SK-N-SH (cell line): Measurements from ENCODE around the gene TMCO4. TPM values are rescaled to one million over a fixed set of nuclear protein-coding genes. Genes with fewer than 3 reads are reported as not detected.

Experiments used
- CTCF ChIA-PET: fragments of 300-600, 350-600 bp; formaldehyde crosslinking; extraction: SDS; loops from one replicate; lab custom pipeline; 2021; lab: Yijun Ruan, JAX
- POLR2A ChIA-PET: fragments of 350-600 bp; sonication (Branson Sonifier 250); formaldehyde crosslinking; extraction: SDS; loops from one replicate; lab custom pipeline; 2020; ENCODE audit warnings: antibody characterized with exemption, inconsistent platforms; lab: Yijun Ruan, JAX
- DNase-seq: peaks from one replicate; pipeline ENCODE4 v3.0.0; 2012
- H2AFZ ChIP-seq: fragments of 200-600 bp; sonication (generic); 2 replicates; pipeline ENCODE4 v1.8.1; 2016; ENCODE audit warnings: antibody characterized with exemption, mild to moderate bottlenecking, low read depth
- H3F3A ChIP-seq: fragments of 200-600 bp; sonication (generic); replicated peaks from 2 replicates; pipeline ENCODE3; 2016; ENCODE audit warnings: antibody characterized with exemption, mild to moderate bottlenecking; ENCODE audit not compliant: insufficient read depth
- H3K27ac ChIP-seq, 2 experiments: fragments of 200-500 bp in 1 of 2; fragments of 200-600 bp in 1 of 2; sonication (Bioruptor generic) in 1 of 2; sonication (generic), shearing (Covaris generic) in 1 of 2; 2 replicates each; pipeline versions ENCODE4 v1.5.1 to v1.6.1; 2014 to 2016; ENCODE audit warnings: low read depth in 2 of 2, inconsistent platforms in 1 of 2, low read length in 1 of 2, mild to moderate bottlenecking in 1 of 2, mixed read lengths in 1 of 2
- H3K27me3 ChIP-seq: fragments of 200-600 bp; sonication (generic), shearing (Covaris generic); 2 replicates; pipeline ENCODE4 v1.6.1; 2016; ENCODE audit warnings: mixed run types; ENCODE audit not compliant: insufficient read depth
- H3K36me3 ChIP-seq, 2 experiments: fragments of 200-500 bp in 1 of 2; fragments of 200-600 bp in 1 of 2; sonication (Bioruptor generic) in 1 of 2; sonication (generic) in 1 of 2; replicated peaks in 1 of 2; 2 replicates each; pipeline versions ENCODE3 to v1.5.1; 2014 to 2016; ENCODE audit warnings: low read length in 1 of 2, mild to moderate bottlenecking in 1 of 2; ENCODE audit not compliant: insufficient read depth in 2 of 2, control insufficient read depth in 1 of 2
- H3K4me1 ChIP-seq, 2 experiments: fragments of 200-500 bp in 1 of 2; fragments of 200-600 bp in 1 of 2; sonication (Bioruptor generic) in 1 of 2; sonication (generic), shearing (Covaris generic) in 1 of 2; 2 replicates each; pipeline versions ENCODE4 v1.5.1 to v1.6.1; 2014 to 2016; ENCODE audit warnings: low read depth in 1 of 2, low read length in 1 of 2, mixed run types in 1 of 2; ENCODE audit not compliant: insufficient read depth in 2 of 2, control insufficient read depth in 1 of 2
- H3K4me2 ChIP-seq: fragments of 200-600 bp; sonication (generic), shearing (Covaris generic); 2 replicates; pipeline ENCODE4 v1.6.1; 2017; ENCODE audit warnings: mixed run types
- H3K4me3 ChIP-seq, 2 experiments: fragments of 200-500 bp in 1 of 2; fragments of 200-600 bp in 1 of 2; sonication (Bioruptor generic) in 1 of 2; sonication (generic), shearing (Covaris generic) in 1 of 2; 2 replicates each; pipeline versions ENCODE4 v1.5.1 to v1.8.1; 2014 to 2016; ENCODE audit warnings: low read depth in 2 of 2, inconsistent platforms in 1 of 2, low read length in 1 of 2, mild to moderate bottlenecking in 1 of 2, mixed read lengths in 1 of 2, moderate library complexity in 1 of 2
- H3K79me2 ChIP-seq: fragments of 200-600 bp; sonication (generic); 2 replicates; pipeline ENCODE4 v1.8.1; 2017; ENCODE audit warnings: mild to moderate bottlenecking; ENCODE audit not compliant: insufficient read depth
- H3K9ac ChIP-seq: fragments of 200-600 bp; sonication (generic); 2 replicates; pipeline ENCODE4 v1.6.1; 2017; ENCODE audit warnings: mixed run types
- H3K9me2 ChIP-seq: fragments of 200-600 bp; sonication (generic); 2 replicates; pipeline ENCODE4 v1.6.1; 2017; ENCODE audit warnings: mixed run types
- H3K9me3 ChIP-seq: fragments of 200-600 bp; sonication (generic); 2 replicates; pipeline ENCODE4 v1.6.1; 2017; ENCODE audit warnings: mixed run types, mild to moderate bottlenecking, moderate library complexity
- H4K20me1 ChIP-seq: fragments of 200-600 bp; sonication (generic); 2 replicates; pipeline ENCODE4 v1.6.1; 2017; ENCODE audit warnings: mild to moderate bottlenecking, mixed run types; ENCODE audit not compliant: insufficient read depth
- ELF1 ChIP-seq: IDR thresholded peaks from 2 replicates; pipeline ENCODE4 v1.4.0; 2012
- EP300 ChIP-seq, 2 experiments: IDR thresholded peaks; 2 replicates each; pipeline versions ENCODE4 v1.4.0 to v1.6.1; 2012; ENCODE audit warnings: borderline replicate concordance in 1 of 2, low read depth in 1 of 2, low read length in 1 of 2
- FOXJ3 ChIP-seq: sonication (generic); formaldehyde crosslinking; IDR thresholded peaks from 2 replicates; pipeline ENCODE4 v1.5.1; 2020; ENCODE audit warnings: mild to moderate bottlenecking, missing genetic modification reagents
- FOXM1 ChIP-seq: IDR thresholded peaks from 2 replicates; pipeline ENCODE4 v1.4.0; 2012; ENCODE audit warnings: low read depth, mild to moderate bottlenecking
- IRF3 ChIP-seq: fragments of 150-350 bp; IDR thresholded peaks from 2 replicates; pipeline ENCODE4 v1.6.1; 2016; ENCODE audit warnings: mild to moderate bottlenecking, low read depth, low read length
- JUND ChIP-seq: IDR thresholded peaks from 2 replicates; pipeline ENCODE4 v1.4.0; 2012
- NFIC ChIP-seq: IDR thresholded peaks from 2 replicates; pipeline ENCODE4 v1.4.0; 2012; ENCODE audit warnings: borderline replicate concordance
- NRF1 ChIP-seq: IDR thresholded peaks from 2 replicates; pipeline ENCODE4 v1.6.1; 2012; ENCODE audit warnings: low read depth, mild to moderate bottlenecking, low read length
- REST ChIP-seq: IDR thresholded peaks from 2 replicates; pipeline ENCODE4 v1.6.1; 2012; ENCODE audit warnings: mild to moderate bottlenecking, low read depth, low read length, moderate library complexity
- RFX5 ChIP-seq: IDR thresholded peaks from 2 replicates; pipeline ENCODE4 v1.6.1; 2012; ENCODE audit warnings: mild to moderate bottlenecking, improper control_type of control experiment, low read length
- SMC3 ChIP-seq: IDR thresholded peaks from 2 replicates; pipeline ENCODE4 v1.6.1; 2012; ENCODE audit warnings: low read depth, low read length, improper control_type of control experiment
- TCF12 ChIP-seq: IDR thresholded peaks from 2 replicates; pipeline ENCODE4 v1.4.0; 2012
- USF2 ChIP-seq: fragments of 150-350 bp; IDR thresholded peaks from 2 replicates; pipeline ENCODE4 v1.6.1; 2017; ENCODE audit warnings: antibody characterized with exemption, low read length, low read depth, borderline replicate concordance
- WGBS: methylation state at CpG from one replicate; pipeline ENCODE4 v1.1.6; 2017; ENCODE audit warnings: low lambda C conversion rate; 5-methylcytosine and 5-hydroxymethylcytosine counted together
- polyA plus RNA-seq, 3 experiments: library from polyadenylated mRNA; depleted of rRNA; stranded (reverse); fragments of >200 nt; gene quantifications; 2 replicates each; pipeline ENCODE4 v1.2.3, GENCODE V29; 2012
- TF ChIP-seq, protein P1 (sequence below): IDR thresholded peaks from 2 replicates; pipeline ENCODE4; 2012

The TMCO4 gene
- polyA plus RNA-seq, 1 of the 3 experiments (the other 2 are of a cell fraction): 4.2 TPM

DNA sequence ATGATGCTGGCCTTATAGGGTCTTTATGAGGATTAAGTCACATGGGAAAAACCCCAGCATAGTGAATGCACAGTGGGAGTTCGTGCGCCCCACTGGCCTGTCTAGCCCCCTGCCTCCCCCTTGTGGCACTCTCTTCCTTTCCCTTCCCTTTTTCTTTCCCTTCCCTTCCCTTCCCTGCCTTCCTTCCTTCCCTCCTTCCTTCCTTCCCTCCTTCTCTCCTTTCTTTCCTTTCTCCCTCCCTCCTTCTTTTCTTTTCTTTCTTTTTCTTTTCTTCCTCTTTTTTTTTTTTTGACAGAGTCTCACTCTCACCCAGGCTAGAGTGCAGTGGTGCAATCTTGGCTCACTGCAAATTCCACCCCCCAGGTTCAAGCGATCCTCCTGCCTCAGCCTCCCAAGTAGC lies 96.4 kb downstream of the TMCO4 start:
- WGBS: 95% methylated on average over 3 of the region's 3 CpGs
- ChIA-PET CTCF (interaction anchor here (1.2 to 17.6 kb wide), 8 partner anchors 8 to 469 kb away, joined by 3 to 553 read pairs (median 20); partner anchors contain the start of gene HTR6), POLR2A (no interaction called here)
- H3K27me3 ChIP-seq: no peaks in the 10 kb centered on the region
- TF ChIP-seq EP300 (IDR thresholded peaks at IDR 0.05; ENCODE audit: borderline replicate concordance in 1 of 2, low read depth in 1 of 2, low read length in 1 of 2) (no peak), RFX5 (no peak), JUND (no peak), IRF3 (no peak), SMC3 (no peak), USF2 (no peak), NFIC (no peak), REST (no peak), TCF12 (no peak), FOXJ3 (CRISPR knock-in tag) (no peak), NRF1 (no peak), FOXM1 (no peak), ELF1 (no peak)
- TF ChIP-seq, protein P1, sequence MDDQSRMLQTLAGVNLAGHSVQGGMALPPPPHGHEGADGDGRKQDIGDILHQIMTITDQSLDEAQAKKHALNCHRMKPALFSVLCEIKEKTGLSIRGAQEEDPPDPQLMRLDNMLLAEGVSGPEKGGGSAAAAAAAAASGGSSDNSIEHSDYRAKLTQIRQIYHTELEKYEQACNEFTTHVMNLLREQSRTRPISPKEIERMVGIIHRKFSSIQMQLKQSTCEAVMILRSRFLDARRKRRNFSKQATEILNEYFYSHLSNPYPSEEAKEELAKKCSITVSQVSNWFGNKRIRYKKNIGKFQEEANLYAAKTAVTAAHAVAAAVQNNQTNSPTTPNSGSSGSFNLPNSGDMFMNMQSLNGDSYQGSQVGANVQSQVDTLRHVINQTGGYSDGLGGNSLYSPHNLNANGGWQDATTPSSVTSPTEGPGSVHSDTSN: no peak
- no peak overlapping the region for H3K27ac ChIP-seq
- no peak overlapping the region for H2AFZ ChIP-seq
- no peak overlapping the region for H3K4me3 ChIP-seq
- no peaks in the 10 kb centered on the region for H3K36me3 ChIP-seq
- no peak for DNase-seq
- H4K20me1 ChIP-seq: no peaks in the 10 kb centered on the region
- H3K9me3 ChIP-seq: no peaks in the 10 kb centered on the region
- H3K4me1 ChIP-seq: peaks cover 0 to 6% of the 10 kb centered on the region in 2 experiments; a peak in 1 of 4 replicates
- H3K79me2 ChIP-seq: no peaks in the 10 kb centered on the region
- H3F3A ChIP-seq: no peaks in the 10 kb centered on the region
- H3K9ac ChIP-seq: no peak overlapping the region
- H3K4me2 ChIP-seq: no peak overlapping the region
- H3K9me2 ChIP-seq: no peaks in the 10 kb centered on the region
